Spleen (tissue), 11 donors: Measurements from ENCODE around the gene NDUFA13. TPM values are rescaled to one million over a fixed set of nuclear protein-coding genes. Genes with fewer than 3 reads are reported as not detected.

Source experiments
- DNase-seq: peaks from one replicate; pipeline ENCODE4 v3.0.0-alpha.2; 2020
- H3K27ac ChIP-seq, 8 donors: fragments of 200-600 bp; sonication (generic) in 7 of 8; 1 replicate in 4 of 8; 2 replicates in 4 of 8; pipeline versions ENCODE4 v1.5.0 to v1.8.0; 2016 to 2021; ENCODE audit warnings: inconsistent platforms in 4 of 8, mild to moderate bottlenecking in 4 of 8, moderate library complexity in 1 of 8
- H3K27me3 ChIP-seq, 7 donors: fragments of 200-600 bp; sonication (generic) in 6 of 7; replicated peaks in 1 of 7; 1 replicate in 4 of 7; 2 replicates in 3 of 7; pipeline versions ENCODE4 v1.5.0 to v1.8.0; 2016 to 2021; ENCODE audit warnings: inconsistent platforms in 3 of 7, mild to moderate bottlenecking in 1 of 7
- H3K36me3 ChIP-seq, 6 donors: fragments of 200-600 bp; sonication (generic) in 5 of 6; 1 replicate in 4 of 6; 2 replicates in 2 of 6; pipeline versions ENCODE4 v1.5.0 to v1.8.0; 2016 to 2021; ENCODE audit warnings: inconsistent platforms in 2 of 6
- H3K4me1 ChIP-seq, 6 donors: fragments of 200-600 bp; sonication (generic) in 5 of 6; 1 replicate in 3 of 6; 2 replicates in 3 of 6; pipeline versions ENCODE4 v1.5.0 to v1.8.0; 2016 to 2021; ENCODE audit warnings: inconsistent platforms in 3 of 6
- H3K4me3 ChIP-seq, 8 donors: fragments of 200-600 bp; sonication (generic) in 7 of 8; 1 replicate in 4 of 8; 2 replicates in 4 of 8; pipeline versions ENCODE4 v1.5.0 to v1.8.0; 2016 to 2021; ENCODE audit warnings: inconsistent platforms in 4 of 8, mild to moderate bottlenecking in 4 of 8, moderate library complexity in 2 of 8
- H3K9me3 ChIP-seq, 8 donors: fragments of 200-600 bp; sonication (generic) in 7 of 8; 1 replicate in 4 of 8; 2 replicates in 4 of 8; pipeline versions ENCODE4 v1.5.0 to v1.8.0; 2016 to 2021; ENCODE audit warnings: inconsistent platforms in 4 of 8
- POLR2A ChIP-seq, 3 donors: fragments of 450-650 bp; IDR thresholded peaks; one replicate each; pipeline ENCODE4 v1.5.1; 2017; ENCODE audit warnings: antibody characterized with exemption in 3 of 3, mild to moderate bottlenecking in 1 of 3
- POLR2AphosphoS5 ChIP-seq, 3 donors: sonication (generic); formaldehyde crosslinking; IDR thresholded peaks; one replicate each; pipeline ENCODE4 v1.5.1; 2017; ENCODE audit warnings: antibody characterized with exemption in 3 of 3
- WGBS, 5 donors: extraction: QIAGEN DNeasy Blood & Tissue Kit in 3 of 5; methylation state at CpG; one replicate each; pipeline versions ENCODE4 v1.1.5 to v1.1.7; 2013 to 2018; 5-methylcytosine and 5-hydroxymethylcytosine counted together
- intact Hi-C: fragments of 100-400 bp; cut with DNase I; formaldehyde crosslinking; loops from one replicate; pipeline ENCODE4 v1.15.0; 2023; ENCODE audit warnings: low total_unique reads
- polyA plus RNA-seq, 3 donors: library from polyadenylated mRNA; stranded (reverse); fragments of 200-250 nt; gene quantifications; one replicate each; pipeline ENCODE4 v1.2.1, GENCODE V29; 2013
- total RNA-seq, 7 donors: library from RNA; depleted of rRNA in 3 of 7; stranded (reverse); fragments of >200 nt in 3 of 7; fragmentation: NEBNext Ultra II Directional in 4 of 7; extraction: Animal tissue kit (Norgen Biotek cat#: 25700) in 4 of 7; gene quantifications; one replicate each; pipeline versions ENCODE4 v1.1.0 to v1.2.1, GENCODE V29; 2016 to 2021
- TF ChIP-seq, protein P1 (sequence below), 11 experiments: fragments of 200-600 bp in 7 of 11; fragments of 450-650 bp in 4 of 11; sonication (generic) in 4 of 11; IDR thresholded peaks in 8 of 11; conservative IDR thresholded peaks in 3 of 11; 1 replicate in 7 of 11; 2 replicates in 4 of 11; pipeline versions ENCODE4 v1.4.0 to v1.8.0; 2016 to 2021; ENCODE audit warnings: antibody characterized with exemption in 11 of 11, inconsistent platforms in 4 of 11, mild to moderate bottlenecking in 1 of 11
- donor health status: healthy with polysubstance abuse.
- donor health status: DM: no; HTN: no; CAD: no; lungs with moderate emphysema.
- donor health status: DM: no; HTN: no; CAD: no.
- donor health status: Bipolar disorder and iron deficiency.
- donor health status: healthy.
- donor health status: DM: no; HTN: no; CAD: no.
- donor health status: DM: yes; HTN: yes; CAD: no.

Gene NDUFA13
- total and polyA plus RNA-seq, 10 donors: 24.0 to 224 (median 197) TPM

DNA sequence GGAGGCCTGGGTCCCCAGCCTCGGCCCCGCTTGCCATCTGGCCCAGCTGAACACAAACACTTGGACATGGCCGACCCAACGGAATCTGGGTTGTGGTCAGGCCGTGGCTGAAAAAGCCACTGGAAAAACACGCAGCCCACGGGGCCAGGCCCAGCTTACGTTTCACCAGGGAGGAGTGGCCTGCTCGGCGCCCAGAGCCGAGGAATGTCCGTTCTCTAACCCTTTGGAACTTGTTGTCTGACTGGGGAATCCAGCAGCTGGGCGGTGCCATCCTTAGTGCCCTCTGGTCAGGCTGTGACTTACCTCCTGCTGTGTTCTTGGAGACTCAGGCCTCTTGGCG is 35.8 kb downstream of the NDUFA13 start:
- no peaks in the 10 kb centered on the region for H3K36me3 ChIP-seq
- no peak for DNase-seq
- peaks cover 0 to 5% (median 0%) of the 10 kb centered on the region in 8 donors for H3K9me3 ChIP-seq
- H3K27ac ChIP-seq: no peak overlapping the region
- TF ChIP-seq POLR2A (IDR thresholded peaks at IDR 0.05): no peak
- TF ChIP-seq, protein P1, sequence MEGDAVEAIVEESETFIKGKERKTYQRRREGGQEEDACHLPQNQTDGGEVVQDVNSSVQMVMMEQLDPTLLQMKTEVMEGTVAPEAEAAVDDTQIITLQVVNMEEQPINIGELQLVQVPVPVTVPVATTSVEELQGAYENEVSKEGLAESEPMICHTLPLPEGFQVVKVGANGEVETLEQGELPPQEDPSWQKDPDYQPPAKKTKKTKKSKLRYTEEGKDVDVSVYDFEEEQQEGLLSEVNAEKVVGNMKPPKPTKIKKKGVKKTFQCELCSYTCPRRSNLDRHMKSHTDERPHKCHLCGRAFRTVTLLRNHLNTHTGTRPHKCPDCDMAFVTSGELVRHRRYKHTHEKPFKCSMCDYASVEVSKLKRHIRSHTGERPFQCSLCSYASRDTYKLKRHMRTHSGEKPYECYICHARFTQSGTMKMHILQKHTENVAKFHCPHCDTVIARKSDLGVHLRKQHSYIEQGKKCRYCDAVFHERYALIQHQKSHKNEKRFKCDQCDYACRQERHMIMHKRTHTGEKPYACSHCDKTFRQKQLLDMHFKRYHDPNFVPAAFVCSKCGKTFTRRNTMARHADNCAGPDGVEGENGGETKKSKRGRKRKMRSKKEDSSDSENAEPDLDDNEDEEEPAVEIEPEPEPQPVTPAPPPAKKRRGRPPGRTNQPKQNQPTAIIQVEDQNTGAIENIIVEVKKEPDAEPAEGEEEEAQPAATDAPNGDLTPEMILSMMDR (IDR thresholded peaks at IDR 0.05 in 8 of 11, conservative IDR thresholded peaks at IDR 0.05 in 3 of 11): no peak
- no peak for TF ChIP-seq POLR2AphosphoS5 (IDR thresholded peaks at IDR 0.05)
- H3K4me1 ChIP-seq: peaks cover 0 to 5% (median 0%) of the 10 kb centered on the region in 6 donors
- H3K4me3 ChIP-seq: no peak overlapping the region
- 71 to 85% (median 81%) methylated on average over 12 to 14 of the region's 14 CpGs for WGBS, 5 donors
- intact Hi-C loops: no loop called here
- H3K27me3 ChIP-seq: peaks cover 0 to 54% (median 8%) of the 10 kb centered on the region in 7 donors

DNA sequence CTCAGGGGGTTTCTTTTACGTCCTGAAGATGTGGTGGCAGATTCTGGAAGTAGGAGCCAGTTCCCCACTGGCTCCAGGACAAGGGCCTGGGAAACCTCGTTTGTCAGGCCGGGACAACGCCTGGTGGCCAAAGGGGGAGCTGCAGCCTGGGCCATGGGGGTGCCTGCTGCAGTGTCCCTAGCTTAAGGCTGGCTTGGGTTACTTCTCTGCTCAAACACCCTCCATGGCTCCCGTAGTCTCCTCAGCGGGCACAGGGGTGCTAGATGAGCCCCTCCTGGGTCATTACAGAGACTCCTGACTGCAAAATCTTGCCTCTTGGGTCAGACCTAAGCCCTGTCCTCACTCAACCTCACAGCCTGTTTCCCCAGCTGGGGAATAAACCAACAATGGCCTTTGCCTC is 36.8 kb downstream of the NDUFA13 start:
- Histone ChIP-seq H3K27me3 (peaks cover 0 to 44% (median 7%) of the 10 kb centered on the region in 7 donors), H3K9me3 (peaks cover 0 to 5% (median 0%) of the 10 kb centered on the region in 8 donors), H3K4me1 (peaks cover 0 to 5% (median 0%) of the 10 kb centered on the region in 6 donors), H3K27ac (no peak overlapping the region), H3K4me3 (no peak overlapping the region), H3K36me3 (no peaks in the 10 kb centered on the region)
- TF ChIP-seq, protein P1 (IDR thresholded peaks at IDR 0.05 in 8 of 11, conservative IDR thresholded peaks at IDR 0.05 in 3 of 11): peak in 8 of 11 experiments; percentile 23 to 71 (median 55)
- TF ChIP-seq POLR2AphosphoS5 (IDR thresholded peaks at IDR 0.05) (no peak), POLR2A (IDR thresholded peaks at IDR 0.05) (no peak)
- intact Hi-C loops: no loop called here
- WGBS, 5 donors: 40 to 68% (median 52%) methylated on average over 1 to 6 of the region's 6 CpGs
- DNase-seq: no peak

DNA sequence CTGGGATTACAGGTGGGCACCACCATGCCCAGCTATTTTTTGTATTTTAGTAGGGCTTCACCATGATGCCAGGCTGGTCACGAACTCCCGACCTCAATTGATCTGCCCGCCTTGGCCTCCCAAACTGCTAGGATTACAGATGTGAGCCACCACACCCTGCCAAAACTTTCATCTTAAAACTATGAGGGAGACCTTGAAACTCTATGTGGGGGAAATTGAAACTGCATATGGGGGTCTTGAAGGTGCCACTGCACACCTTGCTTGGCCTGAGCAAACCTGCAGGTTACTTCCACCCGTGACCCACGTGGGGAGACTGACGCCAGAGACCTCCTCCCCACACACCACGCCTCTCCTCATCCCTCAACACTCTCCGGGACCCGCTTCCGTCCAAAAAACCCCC is 37.6 kb downstream of the NDUFA13 start:
- H3K36me3 ChIP-seq: no peaks in the 10 kb centered on the region
- peaks cover 0 to 5% (median 0%) of the 10 kb centered on the region in 6 donors for H3K4me1 ChIP-seq
- H3K27me3 ChIP-seq: peaks cover 0 to 35% (median 6%) of the 10 kb centered on the region in 7 donors
- H3K27ac ChIP-seq: no peak overlapping the region
- 85 to 92% (median 90%) methylated on average over 10 of the region's 10 CpGs for WGBS, 5 donors
- peaks cover 0 to 5% (median 0%) of the 10 kb centered on the region in 8 donors for H3K9me3 ChIP-seq
- intact Hi-C loops: no loop called here
- TF ChIP-seq POLR2AphosphoS5 (IDR thresholded peaks at IDR 0.05): no peak
- no peak overlapping the region for H3K4me3 ChIP-seq
- no peak for DNase-seq

DNA sequence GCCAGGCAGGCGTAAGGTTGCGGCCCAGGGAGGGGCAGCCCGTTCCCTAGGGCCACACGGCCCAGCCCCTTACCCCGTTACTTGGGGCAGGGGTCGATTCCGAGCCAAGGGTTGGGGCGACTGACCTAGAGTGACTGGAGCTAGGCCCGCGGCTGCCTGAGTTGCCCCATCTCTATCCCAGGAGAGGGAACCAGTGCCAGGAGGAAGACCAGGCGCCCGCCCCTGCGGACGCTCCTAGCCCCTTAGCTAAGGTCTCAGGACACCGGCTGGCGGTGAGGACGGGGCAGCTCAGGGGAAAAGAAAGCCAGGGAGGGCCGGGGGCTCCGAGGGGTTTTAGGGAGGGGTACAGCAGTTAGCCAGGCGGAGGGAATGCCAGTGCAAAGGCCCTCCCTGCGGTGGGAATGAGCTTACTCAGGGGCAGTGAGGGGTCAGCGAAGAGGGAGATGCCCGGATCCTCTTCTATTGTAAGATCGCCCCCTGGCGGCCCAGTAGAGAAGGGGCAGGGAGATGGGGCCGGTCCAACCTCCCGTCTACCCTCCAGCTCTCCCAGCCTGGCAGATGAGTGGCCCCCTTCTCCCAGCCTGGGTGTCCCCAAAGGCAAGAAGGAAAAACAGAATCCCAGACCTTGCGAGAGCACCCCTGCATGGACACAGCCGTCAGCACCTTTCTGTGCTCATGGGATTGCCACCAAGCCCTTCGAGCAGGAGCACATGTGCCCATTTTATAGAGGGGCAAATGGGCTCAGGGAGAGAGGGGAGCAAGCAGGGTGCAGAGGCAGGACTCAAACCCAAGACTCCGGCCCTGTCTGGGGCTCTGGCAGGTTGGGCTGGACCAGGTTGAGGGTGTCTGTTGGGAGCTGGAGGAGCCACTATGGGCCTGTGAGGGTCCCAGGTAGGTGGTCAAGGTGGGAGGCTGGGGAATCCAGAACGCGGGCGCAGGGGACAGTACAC is 38.3 kb downstream of the NDUFA13 start:
- peaks cover 0 to 5% (median 0%) of the 10 kb centered on the region in 6 donors for H3K4me1 ChIP-seq
- TF ChIP-seq, protein P1 (IDR thresholded peaks at IDR 0.05 in 8 of 11, conservative IDR thresholded peaks at IDR 0.05 in 3 of 11): peak; percentile 43 to 93 (median 77)
- peak in 1 of 3 donors; percentile 16 for TF ChIP-seq POLR2AphosphoS5 (IDR thresholded peaks at IDR 0.05)
- no peak for TF ChIP-seq POLR2A (IDR thresholded peaks at IDR 0.05)
- H3K27ac ChIP-seq: no peak overlapping the region
- peak; percentile 90 for DNase-seq
- intact Hi-C loops: no loop called here
- H3K4me3 ChIP-seq: no peak overlapping the region
- H3K9me3 ChIP-seq: peaks cover 0 to 5% (median 0%) of the 10 kb centered on the region in 8 donors
- H3K36me3 ChIP-seq: no peaks in the 10 kb centered on the region
- H3K27me3 ChIP-seq: peaks cover 0 to 28% (median 6%) of the 10 kb centered on the region in 7 donors
- WGBS, 5 donors: 67 to 71% (median 69%) methylated on average over 31 to 34 of the region's 34 CpGs
